Lower leg skin (tissue), 3 donors: Measurements from ENCODE around the gene TAMALIN.

Experiments used
- CTCF ChIP-seq, 3 donors: fragments of 450-650 bp; IDR thresholded peaks; one replicate each; pipeline ENCODE4 v1.5.1; 2016; ENCODE audit warnings: antibody characterized with exemption in 3 of 3, mild to moderate bottlenecking in 3 of 3, moderate library complexity in 2 of 3
- POLR2A ChIP-seq, 2 donors: fragments of 450-650 bp; IDR thresholded peaks; one replicate each; pipeline ENCODE4 v1.6.1; 2016 to 2017; ENCODE audit warnings: antibody characterized with exemption in 2 of 2, mild to moderate bottlenecking in 1 of 2, moderate library complexity in 1 of 2

- TF ChIP-seq CTCF (IDR thresholded peaks at IDR 0.05) (no peak), POLR2A (IDR thresholded peaks at IDR 0.05) (no peak)
Observed at GRCh38 chr12:52009081-52009751, 2.5 kb downstream of the TAMALIN start.
